ENCODE results near the gene IGF2. TPM values are rescaled to one million over a fixed set of nuclear protein-coding genes. Genes with fewer than 3 reads are reported as not detected.

IGF2 gene
- total RNA-seq, 1 experiment from 2014 or later: 5.0 TPM

DNA sequence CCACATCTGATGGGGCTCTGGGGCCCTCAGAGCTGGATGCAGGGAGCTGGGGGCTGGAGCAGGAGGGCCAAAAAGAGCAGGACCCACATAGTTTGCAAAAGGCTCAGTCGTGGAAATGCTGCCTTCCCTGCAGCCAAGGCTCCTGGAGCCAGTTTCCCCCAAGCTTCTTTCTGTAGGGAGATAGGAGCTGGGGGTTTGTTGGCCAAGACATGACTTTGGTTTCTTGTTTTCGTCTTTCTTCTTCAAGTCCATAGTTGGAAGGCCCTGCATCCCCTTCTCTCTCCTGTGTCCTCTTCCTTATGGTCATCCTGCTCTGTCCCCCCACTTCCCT lies 36.3 kb downstream of the IGF2 start:
- no peak overlapping the region for H3K9ac ChIP-seq (ENCODE audit: low read length)
- H3K9me3 ChIP-seq (ENCODE audit: low read length): no peaks in the 10 kb centered on the region
- H3K4me1 ChIP-seq (ENCODE audit: insufficient read depth, low read length): peaks cover 11% of the 10 kb centered on the region; the same call in 1 of the 2 replicates
- no peaks in the 10 kb centered on the region for H3F3A ChIP-seq (ENCODE audit: low read length, unreplicated experiment)
- no peaks in the 10 kb centered on the region for H3K79me2 ChIP-seq (ENCODE audit: low read length)
- TF ChIP-seq EZH2phosphoT487 (IDR thresholded peaks at IDR 0.05; ENCODE audit: borderline replicate concordance, low read length) (no peak), EZH2 (IDR thresholded peaks at IDR 0.05; ENCODE audit: low read length, unreplicated experiment) (no peak)
- TF ChIP-seq, protein P1, sequence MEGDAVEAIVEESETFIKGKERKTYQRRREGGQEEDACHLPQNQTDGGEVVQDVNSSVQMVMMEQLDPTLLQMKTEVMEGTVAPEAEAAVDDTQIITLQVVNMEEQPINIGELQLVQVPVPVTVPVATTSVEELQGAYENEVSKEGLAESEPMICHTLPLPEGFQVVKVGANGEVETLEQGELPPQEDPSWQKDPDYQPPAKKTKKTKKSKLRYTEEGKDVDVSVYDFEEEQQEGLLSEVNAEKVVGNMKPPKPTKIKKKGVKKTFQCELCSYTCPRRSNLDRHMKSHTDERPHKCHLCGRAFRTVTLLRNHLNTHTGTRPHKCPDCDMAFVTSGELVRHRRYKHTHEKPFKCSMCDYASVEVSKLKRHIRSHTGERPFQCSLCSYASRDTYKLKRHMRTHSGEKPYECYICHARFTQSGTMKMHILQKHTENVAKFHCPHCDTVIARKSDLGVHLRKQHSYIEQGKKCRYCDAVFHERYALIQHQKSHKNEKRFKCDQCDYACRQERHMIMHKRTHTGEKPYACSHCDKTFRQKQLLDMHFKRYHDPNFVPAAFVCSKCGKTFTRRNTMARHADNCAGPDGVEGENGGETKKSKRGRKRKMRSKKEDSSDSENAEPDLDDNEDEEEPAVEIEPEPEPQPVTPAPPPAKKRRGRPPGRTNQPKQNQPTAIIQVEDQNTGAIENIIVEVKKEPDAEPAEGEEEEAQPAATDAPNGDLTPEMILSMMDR (conservative IDR thresholded peaks at IDR 0.05; ENCODE audit: low read depth, low read length): no peak
- ChIA-PET POLR2A (ENCODE audit: unreplicated experiment) (no interaction called here), CTCF (no interaction called here)
- H2AFZ ChIP-seq (ENCODE audit: low read length): no peak overlapping the region
- no peaks in the 10 kb centered on the region for H3K9me2 ChIP-seq (replicated peaks; ENCODE audit: low read length)
- H3K27ac ChIP-seq (ENCODE audit: low read length): no peak overlapping the region
- no peaks in the 10 kb centered on the region for H4K20me1 ChIP-seq (ENCODE audit: low read length)
- H3K4me2 ChIP-seq (ENCODE audit: low read length): no peak overlapping the region
- ATAC-seq (no peak), DNase-seq (no peak)
- no peak overlapping the region for H3K4me3 ChIP-seq (ENCODE audit: low read length)
- no TSS peak for BruUV-seq (replicated peaks)
- no peaks in the 10 kb centered on the region for H3K36me3 ChIP-seq (ENCODE audit: low read depth, low read length)
- intact Hi-C loops (cut with micrococcal nuclease): no loop called here
- no peaks in the 10 kb centered on the region for H3K27me3 ChIP-seq (ENCODE audit: low read length)

- no peak for DNase-seq
- TF ChIP-seq EZH2phosphoT487 (IDR thresholded peaks at IDR 0.05; ENCODE audit: borderline replicate concordance, low read length): no peak
- TF ChIP-seq EZH2 (IDR thresholded peaks at IDR 0.05; ENCODE audit: low read length, unreplicated experiment): no peak
- TF ChIP-seq, protein P1 (conservative IDR thresholded peaks at IDR 0.05; ENCODE audit: low read depth, low read length): no peak
Measured at GRCh38 chr11:2102132-2102882, 36.9 kb downstream of the IGF2 start.

GRCh38 chr11:2101171-2101675 lies 38.0 kb downstream of the IGF2 start:
- no TSS peak for BruUV-seq (replicated peaks)
- Histone ChIP-seq H3K9me3 (ENCODE audit: low read length) (no peaks in the 10 kb centered on the region), H2AFZ (ENCODE audit: low read length) (no peak overlapping the region), H3K36me3 (ENCODE audit: low read depth, low read length) (no peaks in the 10 kb centered on the region), H3K4me2 (ENCODE audit: low read length) (no peak overlapping the region), H3K9me2 (replicated peaks; ENCODE audit: low read length) (no peaks in the 10 kb centered on the region), H3K9ac (ENCODE audit: low read length) (no peak overlapping the region), H3K27me3 (ENCODE audit: low read length) (no peaks in the 10 kb centered on the region), H3K27ac (ENCODE audit: low read length) (no peak overlapping the region), H3F3A (ENCODE audit: low read length, unreplicated experiment) (no peaks in the 10 kb centered on the region), H3K79me2 (ENCODE audit: low read length) (no peaks in the 10 kb centered on the region), H3K4me1 (ENCODE audit: insufficient read depth, low read length) (peaks cover 17% of the 10 kb centered on the region; the same call in 1 of the 2 replicates), H3K4me3 (ENCODE audit: low read length) (no peak overlapping the region), H4K20me1 (ENCODE audit: low read length) (no peaks in the 10 kb centered on the region)
- ATAC-seq: no peak
- TF ChIP-seq, protein P1 (conservative IDR thresholded peaks at IDR 0.05; ENCODE audit: low read depth, low read length): no peak
- TF ChIP-seq EZH2 (IDR thresholded peaks at IDR 0.05; ENCODE audit: low read length, unreplicated experiment) (no peak), EZH2phosphoT487 (IDR thresholded peaks at IDR 0.05; ENCODE audit: borderline replicate concordance, low read length) (no peak)
- POLR2A ChIA-PET (ENCODE audit: unreplicated experiment): no interaction called here
- intact Hi-C loops (cut with micrococcal nuclease): no loop called here
- CTCF ChIA-PET: no interaction called here
- DNase-seq: no peak

More at GRCh38 chr11:2102132-2102882, 36.9 kb downstream of the IGF2 start:
- Histone ChIP-seq H3K27ac (ENCODE audit: low read length) (no peak overlapping the region), H3F3A (ENCODE audit: low read length, unreplicated experiment) (no peaks in the 10 kb centered on the region), H2AFZ (ENCODE audit: low read length) (no peak overlapping the region), H3K9ac (ENCODE audit: low read length) (no peak overlapping the region), H4K20me1 (ENCODE audit: low read length) (no peaks in the 10 kb centered on the region), H3K27me3 (ENCODE audit: low read length) (no peaks in the 10 kb centered on the region), H3K9me2 (replicated peaks; ENCODE audit: low read length) (no peaks in the 10 kb centered on the region), H3K4me1 (ENCODE audit: insufficient read depth, low read length) (peaks cover 12% of the 10 kb centered on the region; the same call in 1 of the 2 replicates), H3K9me3 (ENCODE audit: low read length) (no peaks in the 10 kb centered on the region), H3K79me2 (ENCODE audit: low read length) (no peaks in the 10 kb centered on the region), H3K4me3 (ENCODE audit: low read length) (no peak overlapping the region), H3K4me2 (ENCODE audit: low read length) (no peak overlapping the region), H3K36me3 (ENCODE audit: low read depth, low read length) (no peaks in the 10 kb centered on the region)
- CTCF ChIA-PET: no interaction called here
- no peak for ATAC-seq
- intact Hi-C loops (cut with micrococcal nuclease): no loop called here
- POLR2A ChIA-PET (ENCODE audit: unreplicated experiment): no interaction called here
- BruUV-seq (replicated peaks): no TSS peak

Measured in PC-3 (cell line).